Umbilical cord (tissue), 2 donors: ENCODE measurements around the gene FDX1. TPM values are rescaled to one million over a fixed set of nuclear protein-coding genes. Genes with fewer than 3 reads are reported as not detected.
A peak's percentile ranks its signal among the peaks of the same experiment; 100 is the strongest.

Experiments
- DNase-seq: peaks from one replicate; pipeline ENCODE4 v3.0.0-alpha.2; 2015; ENCODE audit warnings: low spot score
- total RNA-seq: library from RNA; depleted of rRNA; stranded (reverse); fragments of >200 nt; gene quantifications from one replicate; pipeline ENCODE4 v1.2.3, GENCODE V29; 2014; ENCODE audit warnings: low replicate concordance; ENCODE audit not compliant: insufficient read depth

FDX1 gene
- total RNA-seq, 1 donor from 2014 or later = 9.6 TPM

DNA sequence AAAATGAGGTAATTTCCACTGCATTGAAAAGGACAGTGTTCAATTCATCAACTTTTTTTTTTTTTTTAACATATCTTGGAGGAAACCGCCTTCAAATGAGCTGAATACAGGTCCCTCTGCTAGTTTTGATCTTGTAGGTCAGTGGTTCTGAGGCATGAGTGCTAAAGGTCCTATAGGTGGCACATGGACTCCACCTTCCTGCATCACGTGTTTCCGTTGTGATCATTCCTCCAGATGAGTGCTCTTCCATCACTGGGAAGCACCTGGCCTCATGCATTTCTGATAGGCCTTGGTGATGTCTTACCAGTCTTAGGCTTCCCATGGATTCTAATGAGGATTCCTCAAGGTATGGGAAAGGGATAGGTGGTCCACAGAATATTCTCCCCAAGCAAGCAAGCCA, 37.8 kb downstream of the FDX1 start:
- no peak for DNase-seq

GRCh38 chr11:110468121-110468520, 38.4 kb downstream of the FDX1 start:
- peak; percentile 60 for DNase-seq

DNA sequence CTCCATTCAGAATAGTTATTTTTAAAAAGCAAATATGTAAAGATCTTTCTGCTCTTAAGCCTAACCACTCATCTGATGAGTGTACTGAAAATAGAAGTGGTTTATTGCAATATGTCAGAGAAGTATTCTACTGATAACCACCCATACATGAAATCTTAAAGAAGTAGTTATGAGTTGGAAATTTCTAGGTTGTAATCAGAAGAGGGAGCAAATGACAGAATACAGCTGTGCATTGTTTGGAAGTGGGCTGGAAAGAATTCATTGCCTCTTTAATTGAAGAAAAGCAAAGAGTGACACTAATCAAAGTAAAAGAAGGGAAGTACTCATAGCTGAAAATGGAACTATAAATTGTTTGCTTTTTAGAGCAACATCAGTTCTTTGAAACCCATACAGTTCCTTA, 39.4 kb downstream of the FDX1 start:
- DNase-seq = peak; percentile 50

GRCh38 chr11:110470716-110471115, 41.0 kb downstream of the FDX1 start:
- no peak for DNase-seq

DNA sequence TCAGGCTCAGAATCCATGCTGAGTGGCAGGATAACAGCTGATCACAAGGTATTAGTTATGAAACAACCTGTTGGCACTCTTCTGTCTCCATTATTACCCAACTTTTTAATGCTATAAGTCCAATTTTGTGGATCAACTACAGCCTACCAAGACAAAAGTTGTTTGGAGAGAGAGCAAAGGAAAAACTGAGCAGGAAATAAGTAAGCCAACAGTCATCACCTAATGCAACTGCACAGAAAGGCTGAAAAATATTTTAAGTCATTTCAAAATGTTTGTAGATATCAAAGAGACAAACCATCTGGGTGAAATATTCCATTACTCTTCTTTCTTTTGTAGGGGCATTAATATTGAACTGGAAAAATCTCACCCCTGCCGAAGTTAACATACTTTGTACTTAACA, 41.6 kb downstream of the FDX1 start:
- peak; percentile 65 for DNase-seq

DNA sequence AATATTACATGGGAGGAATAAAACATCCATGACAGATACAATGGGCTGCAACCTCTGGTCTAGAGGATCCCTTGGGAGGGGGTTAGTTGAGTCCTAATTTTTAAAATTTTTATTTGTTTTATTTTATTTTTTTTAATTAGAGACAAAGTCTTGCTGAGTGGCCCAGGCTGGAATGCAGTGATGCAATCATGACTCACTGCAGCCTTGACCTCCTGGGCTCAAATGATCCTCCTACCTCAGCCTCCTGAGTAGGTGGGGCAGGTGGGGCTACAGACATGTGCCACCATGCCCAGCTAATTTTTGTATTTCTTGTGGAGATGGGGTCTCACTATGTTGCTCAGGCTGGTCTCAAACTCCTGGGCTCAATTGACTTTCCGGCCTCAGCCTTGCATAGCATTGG, 43.1 kb downstream of the FDX1 start:
- no peak for DNase-seq

- peak; percentile 90 for DNase-seq
Observed at GRCh38 chr11:110473706-110474105, 44.0 kb downstream of the FDX1 start.

- no peak for DNase-seq
Observed at GRCh38 chr11:110474578-110474977, 44.8 kb downstream of the FDX1 start.

GRCh38 chr11:110475671-110476070, 45.9 kb downstream of the FDX1 start:
- no peak for DNase-seq

GRCh38 chr11:110478410-110478809, 48.7 kb downstream of the FDX1 start:
- no peak for DNase-seq

DNA sequence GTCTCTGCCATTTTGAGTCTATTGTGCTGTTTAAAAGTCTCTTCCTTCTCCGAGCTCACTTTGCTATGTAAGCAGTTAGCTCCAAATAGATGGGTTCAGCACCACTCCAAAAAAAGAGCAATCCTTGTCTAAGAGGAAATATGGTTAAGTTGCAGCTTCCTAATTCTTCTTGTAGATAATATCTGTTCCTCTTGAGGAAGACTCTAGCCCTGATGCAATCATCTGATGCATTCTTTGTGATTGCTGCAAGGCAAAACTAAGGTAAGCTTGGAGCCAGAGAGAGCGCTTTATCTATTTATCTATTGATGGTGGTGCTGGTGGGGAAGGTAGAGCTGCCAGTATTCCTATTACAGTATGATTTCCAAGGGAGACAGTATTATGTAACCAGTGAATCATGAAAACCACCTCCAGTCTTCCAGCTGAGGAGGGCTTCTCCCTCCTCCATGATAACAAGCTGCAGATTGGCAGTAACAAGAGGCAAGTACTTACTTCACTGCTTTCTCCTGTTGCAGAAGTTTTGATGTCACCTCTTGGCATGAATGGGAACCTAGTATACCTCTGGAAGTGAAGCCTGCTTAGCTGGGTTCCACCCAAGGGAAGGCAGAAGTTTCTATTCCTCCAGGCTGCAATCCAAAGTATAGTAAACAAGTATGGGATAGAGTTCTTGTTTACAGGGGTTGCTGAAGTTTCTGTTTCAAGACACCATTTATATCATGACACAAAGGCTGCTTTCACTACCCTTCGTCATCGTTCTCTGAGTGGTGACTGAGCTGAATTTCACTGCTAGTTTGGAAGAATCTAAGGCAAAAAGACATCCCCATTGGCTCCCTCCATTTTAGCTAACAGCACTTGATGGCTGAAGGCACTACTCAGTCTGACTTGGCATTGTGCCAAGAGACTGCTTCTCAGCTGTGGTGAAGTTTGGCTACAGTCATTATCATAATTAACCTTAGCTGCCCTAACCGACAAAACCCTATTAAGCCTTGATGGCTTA, 49.7 kb downstream of the FDX1 start:
- DNase-seq = peak; percentile 56

GRCh38 chr11:110481523-110481922, 51.8 kb downstream of the FDX1 start:
- DNase-seq = no peak

GRCh38 chr11:110486156-110486555, 56.4 kb downstream of the FDX1 start:
- DNase-seq = no peak

DNA sequence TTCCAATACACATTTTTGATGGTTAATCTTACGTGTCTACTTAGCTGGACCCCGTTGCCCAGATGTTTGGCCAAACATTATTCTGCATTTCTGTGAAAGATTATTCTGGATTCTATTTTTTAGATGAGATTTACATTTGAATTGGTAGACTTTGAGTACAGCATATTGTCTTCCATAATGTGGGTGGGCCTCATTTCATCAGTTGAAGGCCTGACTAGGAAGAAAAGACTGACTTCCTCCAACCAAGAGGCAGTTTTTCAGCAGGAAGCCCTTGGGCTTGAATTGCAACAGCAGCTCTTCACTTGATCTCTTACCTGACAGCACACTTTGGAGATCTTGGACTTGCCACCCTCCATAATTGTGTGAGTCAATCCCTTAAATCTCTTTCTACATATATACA, 58.7 kb downstream of the FDX1 start:
- DNase-seq = no peak

GRCh38 chr11:110490886-110491285, 61.1 kb downstream of the FDX1 start:
- DNase-seq = no peak

DNA sequence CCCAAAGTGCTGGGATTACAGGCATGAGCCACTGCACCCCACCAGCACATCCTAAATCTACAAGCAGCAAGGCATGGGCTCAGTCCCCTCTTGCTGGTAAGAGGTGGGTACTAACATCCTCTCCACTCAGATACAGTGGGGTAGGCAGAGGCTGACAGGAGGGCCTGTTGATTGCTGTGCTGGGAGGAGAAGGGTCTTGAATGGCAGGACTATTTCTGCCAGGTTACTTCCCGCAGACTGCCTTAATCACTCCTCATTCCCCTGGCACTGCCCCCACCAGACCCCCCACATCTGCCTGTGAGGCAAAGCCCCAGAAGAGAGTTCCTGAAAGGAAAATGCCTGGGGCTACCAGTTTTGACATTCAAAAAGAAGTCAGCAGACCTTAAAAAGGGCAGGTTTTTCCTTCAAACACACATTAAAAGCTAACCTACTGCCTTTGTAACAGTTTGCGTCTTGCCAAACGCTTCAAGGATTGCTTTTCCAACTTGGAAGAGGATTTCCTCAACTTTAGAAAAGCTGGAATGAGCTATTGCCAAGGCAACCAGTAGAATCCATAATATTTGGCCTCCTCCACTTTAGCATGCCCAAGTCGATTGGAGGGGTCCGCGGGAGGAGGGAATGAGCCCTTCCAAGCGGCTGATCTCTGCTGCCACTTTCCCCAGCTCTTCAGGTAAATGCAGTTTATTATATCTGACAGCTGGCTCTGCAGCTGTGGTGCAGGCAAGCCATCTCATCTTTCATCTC, 62.0 kb downstream of the FDX1 start:
- DNase-seq = no peak

- DNase-seq = no peak
Observed at GRCh38 chr11:110492321-110492685, 62.6 kb downstream of the FDX1 start.

DNA sequence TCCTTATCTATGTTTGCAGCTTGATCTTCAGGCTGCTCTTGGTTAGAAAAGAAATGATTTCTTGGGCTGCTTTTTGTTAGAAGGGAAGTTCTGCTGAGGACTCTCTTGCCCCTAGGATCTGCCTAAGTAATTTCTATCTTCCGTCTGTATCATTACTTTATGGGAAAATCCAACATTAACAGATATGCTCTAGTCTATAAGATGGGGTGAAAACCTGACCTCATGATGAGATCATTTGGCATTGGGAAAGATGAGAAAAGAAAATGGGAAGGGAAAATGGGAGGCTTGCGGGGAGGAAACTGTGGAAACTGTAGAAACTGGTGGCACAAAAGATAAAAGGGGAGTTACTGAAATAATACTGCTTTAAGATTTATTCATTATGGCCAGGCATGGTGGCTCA, 63.6 kb downstream of the FDX1 start:
- no peak for DNase-seq

DNA sequence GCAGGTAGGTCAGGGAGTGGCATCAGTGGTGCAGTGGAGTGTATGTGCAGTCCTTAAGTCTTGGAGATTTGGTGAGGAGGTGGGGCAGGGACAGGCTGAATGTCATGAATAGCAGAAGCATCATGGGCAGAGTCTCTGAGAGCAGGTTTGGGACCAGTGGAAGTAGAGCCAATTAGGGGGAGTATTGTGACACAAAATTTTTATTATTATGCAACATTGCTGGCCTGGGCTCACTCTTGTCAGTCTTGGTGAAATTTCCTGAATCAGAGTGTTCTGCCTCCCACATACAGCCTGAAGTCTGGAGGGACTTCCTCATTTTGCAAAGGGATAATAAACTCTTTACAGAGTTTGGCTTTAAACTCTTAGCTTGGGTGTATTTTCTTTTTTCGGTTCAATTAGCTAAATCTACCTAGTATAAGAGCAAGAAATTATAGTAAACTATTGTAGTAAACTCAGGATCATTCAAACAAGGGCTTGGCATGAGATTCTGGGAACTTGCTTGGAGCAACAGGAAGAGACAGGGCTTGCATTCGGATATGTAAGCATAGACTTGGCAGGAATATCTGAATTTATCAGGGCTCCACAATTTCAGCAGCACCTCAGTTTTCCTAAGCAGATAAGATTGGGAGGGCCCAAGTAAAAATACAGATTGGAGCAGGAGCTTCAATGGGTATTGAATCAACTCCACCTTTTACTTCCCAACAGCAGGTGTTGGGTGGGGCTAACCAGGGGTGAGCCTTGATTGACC, 67.7 kb downstream of the FDX1 start:
- DNase-seq = no peak

DNA sequence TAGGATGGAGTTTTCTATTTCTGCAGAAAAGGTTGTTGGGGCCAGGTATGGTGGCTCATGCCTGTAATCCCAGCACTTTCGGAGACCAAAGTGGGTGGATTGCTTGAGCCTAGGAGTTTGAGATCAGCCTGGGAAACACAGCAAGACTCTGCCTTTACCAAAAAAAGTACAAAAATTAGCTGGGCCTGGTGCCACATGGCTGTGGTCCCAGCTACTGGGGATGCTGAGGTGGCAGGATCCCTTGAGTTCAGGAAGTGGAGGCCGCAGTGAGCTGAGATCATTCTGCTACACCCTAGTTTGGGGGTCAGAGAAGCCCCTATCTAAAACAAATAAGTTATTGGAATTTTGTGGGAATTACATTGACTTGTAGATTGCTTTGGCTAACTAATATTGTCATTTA, 71.7 kb downstream of the FDX1 start:
- no peak for DNase-seq

- DNase-seq = no peak
Observed at GRCh38 chr11:110505528-110506284, 76.0 kb downstream of the FDX1 start.
